Upper lobe of left lung (tissue), 4 donors: Measurements from ENCODE around the gene ITGA8.

Experiments
- EP300 ChIP-seq, 4 donors: sonication (generic); formaldehyde crosslinking; IDR thresholded peaks; one replicate each; pipeline ENCODE4 v1.5.1; 2017; ENCODE audit warnings: antibody characterized with exemption in 4 of 4, control low read depth in 2 of 4
- POLR2A ChIP-seq, 4 donors: fragments of 450-650 bp; IDR thresholded peaks; one replicate each; pipeline ENCODE4 v1.5.1; 2016 to 2017; ENCODE audit warnings: antibody characterized with exemption in 4 of 4, mild to moderate bottlenecking in 2 of 4
- POLR2AphosphoS5 ChIP-seq, 2 donors: sonication (generic); formaldehyde crosslinking; IDR thresholded peaks; one replicate each; pipeline ENCODE4 v1.5.1; 2017; ENCODE audit warnings: antibody characterized with exemption in 2 of 2
- TF ChIP-seq, protein P1 (sequence below), 6 experiments: fragments of 450-650 bp in 4 of 6; fragments of 200-600 bp in 2 of 6; sonication (generic) in 2 of 6; IDR thresholded peaks; one replicate each; pipeline ENCODE4 v1.5.1; 2016 to 2019; ENCODE audit warnings: antibody characterized with exemption in 6 of 6

DNA sequence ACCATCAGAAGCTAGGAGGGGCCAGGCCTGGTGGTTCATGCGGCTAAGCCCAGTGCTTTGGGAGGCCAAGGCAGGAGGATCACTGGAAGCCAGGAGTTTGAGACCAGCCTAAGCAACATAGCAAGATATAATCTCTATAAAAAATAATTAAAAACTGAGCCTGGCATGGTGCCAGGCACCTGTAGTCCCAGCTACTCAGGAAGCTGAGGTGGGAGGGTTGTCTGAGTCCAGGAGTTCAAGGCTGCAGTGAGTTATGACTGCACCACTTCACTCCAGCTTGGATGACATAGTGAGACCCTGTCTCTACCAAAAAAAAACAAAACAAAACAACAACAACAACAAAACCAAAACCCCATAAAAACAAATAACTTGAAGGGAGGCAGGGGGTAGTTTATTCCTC is 175.7 kb downstream of the ITGA8 start:
- TF ChIP-seq, protein P1, sequence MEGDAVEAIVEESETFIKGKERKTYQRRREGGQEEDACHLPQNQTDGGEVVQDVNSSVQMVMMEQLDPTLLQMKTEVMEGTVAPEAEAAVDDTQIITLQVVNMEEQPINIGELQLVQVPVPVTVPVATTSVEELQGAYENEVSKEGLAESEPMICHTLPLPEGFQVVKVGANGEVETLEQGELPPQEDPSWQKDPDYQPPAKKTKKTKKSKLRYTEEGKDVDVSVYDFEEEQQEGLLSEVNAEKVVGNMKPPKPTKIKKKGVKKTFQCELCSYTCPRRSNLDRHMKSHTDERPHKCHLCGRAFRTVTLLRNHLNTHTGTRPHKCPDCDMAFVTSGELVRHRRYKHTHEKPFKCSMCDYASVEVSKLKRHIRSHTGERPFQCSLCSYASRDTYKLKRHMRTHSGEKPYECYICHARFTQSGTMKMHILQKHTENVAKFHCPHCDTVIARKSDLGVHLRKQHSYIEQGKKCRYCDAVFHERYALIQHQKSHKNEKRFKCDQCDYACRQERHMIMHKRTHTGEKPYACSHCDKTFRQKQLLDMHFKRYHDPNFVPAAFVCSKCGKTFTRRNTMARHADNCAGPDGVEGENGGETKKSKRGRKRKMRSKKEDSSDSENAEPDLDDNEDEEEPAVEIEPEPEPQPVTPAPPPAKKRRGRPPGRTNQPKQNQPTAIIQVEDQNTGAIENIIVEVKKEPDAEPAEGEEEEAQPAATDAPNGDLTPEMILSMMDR (IDR thresholded peaks at IDR 0.05) = no peak
- TF ChIP-seq EP300 (IDR thresholded peaks at IDR 0.05) = no peak
- no peak for TF ChIP-seq POLR2AphosphoS5 (IDR thresholded peaks at IDR 0.05)
- TF ChIP-seq POLR2A (IDR thresholded peaks at IDR 0.05) = no peak
